Smooth muscle cell (in vitro differentiated cells): ENCODE results near the gene PARD3. TPM values are rescaled to one million over a fixed set of nuclear protein-coding genes. Genes with fewer than 3 reads are reported as not detected.

Source experiments
- DNase-seq: peaks from one replicate; lab custom pipeline; 2025; ENCODE audit not compliant: unreplicated experiment; lab: John Stamatoyannopoulos, UW
- H2AFZ ChIP-seq: fragments of 200-600 bp; sonication (generic); 2 replicates; pipeline ENCODE4 v1.6.0; 2016; ENCODE audit warnings: antibody characterized with exemption, low read depth, mild to moderate bottlenecking
- H3F3A ChIP-seq: fragments of 200-600 bp; sonication (generic); 2 replicates; pipeline ENCODE4 v1.6.0; 2017; ENCODE audit warnings: antibody characterized with exemption, low read depth
- H3K27ac ChIP-seq: fragments of 200-600 bp; sonication (generic); 2 replicates; pipeline ENCODE4 v1.5.1; 2016; ENCODE audit warnings: low read depth, mild to moderate bottlenecking
- H3K27me3 ChIP-seq: fragments of 200-600 bp; sonication (generic); 2 replicates; pipeline ENCODE4 v1.6.1; 2016; ENCODE audit warnings: low read depth, mild to moderate bottlenecking
- H3K36me3 ChIP-seq: fragments of 200-600 bp; sonication (generic); 2 replicates; pipeline ENCODE4 v1.5.1; 2016; ENCODE audit warnings: low read depth
- H3K4me1 ChIP-seq: fragments of 200-600 bp; sonication (generic); 2 replicates; pipeline ENCODE4 v1.5.1; 2016; ENCODE audit warnings: low read depth
- H3K4me2 ChIP-seq: fragments of 200-600 bp; sonication (generic); 2 replicates; pipeline ENCODE4 v1.6.0; 2016; ENCODE audit warnings: mild to moderate bottlenecking
- H3K4me3 ChIP-seq: fragments of 200-600 bp; sonication (generic); 2 replicates; pipeline ENCODE4 v1.5.1; 2016; ENCODE audit warnings: mild to moderate bottlenecking
- H3K79me2 ChIP-seq: fragments of 200-600 bp; sonication (generic); 2 replicates; pipeline ENCODE4 v1.6.0; 2016; ENCODE audit warnings: low read depth, mild to moderate bottlenecking
- H3K9ac ChIP-seq: fragments of 200-600 bp; sonication (generic); 2 replicates; pipeline ENCODE4 v1.6.0; 2016; ENCODE audit warnings: low read depth
- H3K9me3 ChIP-seq: fragments of 200-600 bp; sonication (generic); replicated peaks from 2 replicates; pipeline ENCODE4 v1.5.1; 2016; ENCODE audit warnings: low read depth
- H4K20me1 ChIP-seq: fragments of 200-600 bp; sonication (generic); 2 replicates; pipeline ENCODE4 v1.6.0; 2016; ENCODE audit warnings: low read depth
- CTCF ChIP-seq: fragments of 200-600 bp; sonication (generic); IDR thresholded peaks from 2 replicates; pipeline ENCODE4 v1.5.1; 2017; ENCODE audit warnings: borderline replicate concordance, mild to moderate bottlenecking, antibody characterized with exemption; ENCODE audit not compliant: insufficient read depth, poor library complexity, severe bottlenecking
- WGBS: methylation state at CpG from one replicate; pipeline ENCODE4 v1.1.7; 2016; ENCODE audit warnings: low lambda C conversion rate; 5-methylcytosine and 5-hydroxymethylcytosine counted together
- polyA plus RNA-seq: library from polyadenylated mRNA; unstranded; fragments of >200 nt; fragmentation: Nextera tagmentation; extraction: Ambion mirVana; gene quantifications from 2 replicates; pipeline ENCODE4 v1.2.1, GENCODE V29; 2016
- total RNA-seq: library from RNA; depleted of rRNA; stranded (reverse); fragments of >200 nt; gene quantifications from 2 replicates; pipeline ENCODE4 v1.2.3, GENCODE V29; 2014

Gene PARD3
- total and polyA plus RNA-seq, 2 experiments from 2014 or later: 17.5 to 26.0 TPM

- Histone ChIP-seq H3K9ac (no peak overlapping the region), H3F3A (peaks cover 7% of the 10 kb centered on the region), H4K20me1 (no peaks in the 10 kb centered on the region), H3K27ac (no peak overlapping the region), H2AFZ (no peak overlapping the region), H3K4me1 (peaks cover 27% of the 10 kb centered on the region), H3K4me3 (no peak overlapping the region), H3K4me2 (no peak overlapping the region), H3K36me3 (no peaks in the 10 kb centered on the region), H3K9me3 (no peaks in the 10 kb centered on the region), H3K27me3 (no peaks in the 10 kb centered on the region), H3K79me2 (no peaks in the 10 kb centered on the region)
- 60% methylated on average over 8 of the region's 8 CpGs for WGBS
- no peak for DNase-seq
- TF ChIP-seq CTCF: no peak
Observed at GRCh38 chr10:34195364-34196057, 619.6 kb downstream of the PARD3 start.

GRCh38 chr10:34193931-34194626 lies 621.0 kb downstream of the PARD3 start:
- H3K9me3 ChIP-seq: no peaks in the 10 kb centered on the region
- H3K27ac ChIP-seq: no peak overlapping the region
- 31% methylated on average over 7 of the region's 7 CpGs for WGBS
- no peaks in the 10 kb centered on the region for H3K27me3 ChIP-seq
- no peaks in the 10 kb centered on the region for H4K20me1 ChIP-seq
- H3K36me3 ChIP-seq: no peaks in the 10 kb centered on the region
- H3K9ac ChIP-seq: no peak overlapping the region
- H3K4me3 ChIP-seq: no peak overlapping the region
- no peak for TF ChIP-seq CTCF
- no peaks in the 10 kb centered on the region for H3K79me2 ChIP-seq
- peak overlapping the region; percentile 54 for H3K4me2 ChIP-seq
- H2AFZ ChIP-seq: no peak overlapping the region
- DNase-seq: no peak
- peaks cover 6% of the 10 kb centered on the region for H3F3A ChIP-seq
- H3K4me1 ChIP-seq: peaks cover 30% of the 10 kb centered on the region

- peaks cover 6% of the 10 kb centered on the region for H3F3A ChIP-seq
- H3K27me3 ChIP-seq: no peaks in the 10 kb centered on the region
- DNase-seq: no peak
- no peak overlapping the region for H2AFZ ChIP-seq
- no peak for TF ChIP-seq CTCF
- H3K36me3 ChIP-seq: no peaks in the 10 kb centered on the region
- no peaks in the 10 kb centered on the region for H3K79me2 ChIP-seq
- no peaks in the 10 kb centered on the region for H3K9me3 ChIP-seq
- H3K27ac ChIP-seq: no peak overlapping the region
- H3K9ac ChIP-seq: no peak overlapping the region
- H3K4me3 ChIP-seq: no peak overlapping the region
- peaks cover 30% of the 10 kb centered on the region for H3K4me1 ChIP-seq
- no peaks in the 10 kb centered on the region for H4K20me1 ChIP-seq
- 33% methylated on average over 5 of the region's 5 CpGs for WGBS
- no peak overlapping the region for H3K4me2 ChIP-seq
Observed at GRCh38 chr10:34192646-34193045, 622.5 kb downstream of the PARD3 start.
